Lower lobe of right lung (tissue), 2 donors: ENCODE data around the gene LMAN2L. TPM values are rescaled to one million over a fixed set of nuclear protein-coding genes. Genes with fewer than 3 reads are reported as not detected.

Experiments used
- ATAC-seq, 2 donors: fragments of 200-7000 bp; cut with Tn5 transposase; one replicate each; pipeline ENCODE4 v1.9.1; 2020 to 2022; ENCODE audit warnings: mild to moderate bottlenecking in 2 of 2, moderate library complexity in 2 of 2
- DNase-seq: peaks from one replicate; pipeline ENCODE4 v3.0.0-alpha.2; 2020
- H3K27ac ChIP-seq: fragments of 200-600 bp; one replicate; pipeline ENCODE4 v1.8.0; 2022
- H3K27me3 ChIP-seq: fragments of 200-600 bp; one replicate; pipeline ENCODE4 v1.8.0; 2022; ENCODE audit warnings: low read depth
- H3K36me3 ChIP-seq: fragments of 200-600 bp; one replicate; pipeline ENCODE4 v1.8.0; 2022; ENCODE audit warnings: mild to moderate bottlenecking
- H3K4me1 ChIP-seq: fragments of 200-600 bp; one replicate; pipeline ENCODE4 v1.8.0; 2022
- H3K4me3 ChIP-seq: fragments of 200-600 bp; one replicate; pipeline ENCODE4 v1.8.0; 2022; ENCODE audit warnings: mild to moderate bottlenecking
- H3K9me3 ChIP-seq: fragments of 200-600 bp; one replicate; pipeline ENCODE4 v1.8.0; 2022
- CTCF ChIP-seq: fragments of 200-600 bp; IDR thresholded peaks from one replicate; pipeline ENCODE4 v1.8.0; 2022; ENCODE audit warnings: antibody characterized with exemption, mild to moderate bottlenecking
- intact Hi-C: fragments of 100-400 bp; cut with DNase I; formaldehyde crosslinking; loops from one replicate; pipeline ENCODE4 v1.11.0; 2022
- total RNA-seq: library from RNA; stranded (reverse); fragmentation: NEBNext Ultra II Directional; extraction: Animal tissue kit (Norgen Biotek cat#: 25700); gene quantifications from one replicate; pipeline ENCODE4 v1.2.1, GENCODE V29; 2021
- donor health status: DM: no; HTN: yes; CAD: no; lungs with severe emphysema.

Gene LMAN2L
- total RNA-seq, 1 donor from 2014 or later = 20.9 TPM

DNA sequence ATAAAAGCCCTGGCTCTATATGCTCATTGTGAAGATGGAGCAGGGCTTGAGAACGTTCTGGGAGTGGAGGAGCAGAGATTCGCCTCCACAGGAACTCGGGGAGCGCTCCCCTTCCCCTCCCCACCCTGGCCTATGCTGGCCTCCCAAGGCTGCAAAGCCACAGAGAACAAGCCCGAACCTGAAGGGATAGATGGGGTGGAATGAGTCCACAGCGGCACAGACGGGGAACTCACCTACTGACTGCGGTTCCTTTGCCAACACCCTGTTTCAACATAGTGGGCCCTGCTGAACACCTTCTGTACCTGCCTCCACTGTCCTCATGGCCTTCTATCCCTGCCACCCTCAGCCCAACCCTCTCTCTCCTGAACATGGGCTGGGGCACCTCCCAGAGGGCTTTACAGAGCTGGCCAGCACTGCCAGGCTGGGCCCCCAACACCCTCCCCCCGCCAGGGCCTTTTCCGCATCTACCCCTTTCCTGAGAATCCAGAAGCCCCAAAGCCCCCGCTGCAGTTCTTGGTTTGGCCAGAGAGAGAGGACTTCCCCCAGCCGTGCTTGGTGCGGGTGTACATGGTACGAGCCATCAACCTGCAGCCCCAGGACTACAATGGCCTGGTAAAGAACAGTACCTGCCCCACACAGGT, 41.5 kb downstream of the LMAN2L start:
- ATAC-seq (no peak), DNase-seq (no peak)
- Histone ChIP-seq H3K27ac (no peak overlapping the region), H3K4me1 (no peaks in the 10 kb centered on the region), H3K4me3 (no peak overlapping the region), H3K36me3 (peaks cover 21% of the 10 kb centered on the region), H3K9me3 (no peaks in the 10 kb centered on the region), H3K27me3 (no peaks in the 10 kb centered on the region)
- intact Hi-C loops = no loop called here
- no peak for TF ChIP-seq CTCF

GRCh38 chr2:96697476-96697875, 42.4 kb downstream of the LMAN2L start:
- H3K9me3 ChIP-seq = no peaks in the 10 kb centered on the region
- no peak for TF ChIP-seq CTCF
- no peak for DNase-seq
- H3K36me3 ChIP-seq = peaks cover 12% of the 10 kb centered on the region
- no peak overlapping the region for H3K4me3 ChIP-seq
- intact Hi-C loops = no loop called here
- no peaks in the 10 kb centered on the region for H3K27me3 ChIP-seq
- H3K4me1 ChIP-seq = no peaks in the 10 kb centered on the region
- H3K27ac ChIP-seq = no peak overlapping the region
- no peak for ATAC-seq

- Histone ChIP-seq H3K4me3 (no peak overlapping the region), H3K36me3 (no peaks in the 10 kb centered on the region), H3K4me1 (no peaks in the 10 kb centered on the region), H3K27ac (no peak overlapping the region), H3K27me3 (no peaks in the 10 kb centered on the region), H3K9me3 (no peaks in the 10 kb centered on the region)
- no peak for TF ChIP-seq CTCF
- ATAC-seq (no peak), DNase-seq (no peak)
- intact Hi-C loops = no loop called here
Observed at GRCh38 chr2:96695602-96696001, 44.3 kb downstream of the LMAN2L start.

- Histone ChIP-seq H3K4me1 (no peaks in the 10 kb centered on the region), H3K27me3 (no peaks in the 10 kb centered on the region), H3K36me3 (no peaks in the 10 kb centered on the region), H3K4me3 (no peak overlapping the region), H3K27ac (no peak overlapping the region), H3K9me3 (no peaks in the 10 kb centered on the region)
- TF ChIP-seq CTCF = no peak
- ATAC-seq (no peak), DNase-seq (no peak)
- intact Hi-C loops = no loop called here
Observed at GRCh38 chr2:96694816-96695455, 44.9 kb downstream of the LMAN2L start.

- DNase-seq = no peak
- intact Hi-C loops = no loop called here
- H3K36me3 ChIP-seq = no peaks in the 10 kb centered on the region
Observed at GRCh38 chr2:96694279-96694678, 45.6 kb downstream of the LMAN2L start.

More at GRCh38 chr2:96694279-96694678, 45.6 kb downstream of the LMAN2L start:
- Histone ChIP-seq H3K9me3 (no peaks in the 10 kb centered on the region), H3K27me3 (no peaks in the 10 kb centered on the region), H3K4me1 (no peaks in the 10 kb centered on the region), H3K27ac (no peak overlapping the region), H3K4me3 (no peak overlapping the region)
- ATAC-seq = no peak
- TF ChIP-seq CTCF = no peak
